ENCODE results near the gene KLB.
"Not testable (repeated sequence)": the region's sequence is repeated elsewhere in the genome, so short reads cannot be mapped to it uniquely, and the experiment has no call there.

GRCh38 chr4:39360611-39361010 lies 46.1 kb upstream of the KLB start:
- TF ChIP-seq CTCF (IDR thresholded peaks at IDR 0.05; ENCODE audit: low read depth, low read length, poor library complexity, severe bottlenecking); EZH2phosphoT487 (IDR thresholded peaks at IDR 0.05; ENCODE audit: borderline replicate concordance, low read length): not testable (repeated sequence)
